Ramos (cell line): ENCODE measurements around the gene CHRNA5.
"Not testable (repeated sequence)": the region's sequence is repeated elsewhere in the genome, so short reads cannot be mapped to it uniquely, and the experiment has no call there.

Experiments
- in situ Hi-C: fragments of 300-500 bp; cut with MboI; formaldehyde crosslinking; loops from one replicate; pipeline ENCODE4 v1.14.3; 2022; ENCODE audit warnings: low sequenced_read_pairs; ENCODE audit not compliant: unreplicated experiment

CHRNA5 gene

GRCh38 chr15:78564743-78565096 is 600 bp upstream of the CHRNA5 start:
- in situ Hi-C loops, result no loop called here

- in situ Hi-C loops, result no loop called here
These were observed 843 bp downstream of the CHRNA5 start for GRCh38 chr15:78565951-78566774.

DNA sequence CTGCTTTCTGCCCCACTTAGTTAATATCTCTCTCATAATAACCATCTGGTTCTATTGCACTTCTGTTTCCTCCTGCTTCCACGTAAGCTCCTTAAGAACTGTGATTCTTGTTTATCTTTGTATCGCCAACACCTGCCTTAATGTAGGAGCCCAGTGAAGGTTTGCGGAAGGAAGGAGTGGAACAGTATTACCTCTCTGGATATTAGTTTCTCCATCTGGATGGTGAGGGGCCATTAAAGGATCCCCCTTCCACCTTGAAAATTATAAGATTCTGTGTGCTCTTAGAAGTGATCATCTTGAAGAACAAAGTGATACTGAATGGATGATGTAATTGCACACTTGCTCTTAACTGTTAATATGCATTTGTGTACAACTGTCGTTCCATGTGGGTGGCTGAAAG is 2.2 kb downstream of the CHRNA5 start:
- in situ Hi-C loops, result no loop called here

GRCh38 chr15:78570710-78571109 is 5.4 kb downstream of the CHRNA5 start:
- in situ Hi-C loops, result no loop called here

DNA sequence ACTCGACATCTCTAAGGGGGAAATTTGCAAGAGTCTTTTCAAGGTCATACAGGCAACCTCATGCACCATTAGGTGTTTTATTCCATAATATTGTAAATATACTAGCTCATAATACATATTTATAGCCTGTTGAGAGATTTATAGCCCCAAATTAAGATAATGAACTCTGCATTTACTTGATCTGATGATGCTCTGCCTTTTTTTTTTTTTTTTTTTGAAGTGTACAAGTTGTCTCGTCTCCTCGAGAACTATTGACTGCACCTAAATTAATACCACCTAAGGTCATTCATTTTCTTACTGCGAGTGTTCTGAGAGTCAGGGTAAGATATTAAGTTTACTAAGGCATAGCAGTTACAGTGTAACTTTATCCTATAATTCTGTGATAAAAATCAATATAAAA is 6.1 kb downstream of the CHRNA5 start:
- in situ Hi-C loops, result no loop called here

DNA sequence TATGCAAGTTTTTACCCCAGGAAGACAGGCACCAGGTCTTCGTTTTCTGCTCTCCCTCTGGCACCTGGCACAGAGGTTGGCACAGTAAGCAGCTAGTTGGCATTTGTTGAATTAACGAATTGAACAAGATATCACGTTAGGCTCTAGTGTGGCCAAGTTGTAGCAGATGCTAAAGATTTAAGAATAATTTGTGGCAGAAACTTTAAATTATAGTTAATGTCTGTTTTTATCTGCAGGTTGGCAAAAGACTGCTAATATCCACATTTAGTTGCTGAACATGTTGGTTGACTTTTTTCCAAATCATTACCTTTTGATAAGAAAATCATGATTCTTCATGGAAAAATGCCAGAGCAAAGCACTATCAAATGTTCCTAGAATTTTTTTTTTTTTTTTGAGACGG is 8.1 kb downstream of the CHRNA5 start:
- in situ Hi-C loops, result no loop called here

DNA sequence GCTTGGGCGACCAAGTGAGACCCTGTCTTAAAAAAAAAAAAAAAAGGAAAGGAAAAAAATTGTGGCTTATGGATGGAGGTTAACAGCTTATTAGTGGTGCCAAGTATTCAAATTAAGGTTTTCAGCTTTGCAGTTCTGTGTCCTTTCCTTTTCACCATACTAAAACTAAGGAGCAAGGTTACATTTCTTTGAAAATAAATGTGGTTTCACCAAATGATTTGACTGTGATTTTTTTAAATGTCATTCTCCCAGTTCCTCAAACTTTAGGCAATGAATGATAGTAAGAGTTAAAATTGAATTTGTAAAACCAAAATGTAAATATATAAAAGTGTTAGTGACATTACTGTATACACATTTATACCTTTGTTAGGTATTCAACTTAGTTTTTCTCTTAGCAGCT is 9.6 kb downstream of the CHRNA5 start:
- in situ Hi-C loops, result no loop called here

DNA sequence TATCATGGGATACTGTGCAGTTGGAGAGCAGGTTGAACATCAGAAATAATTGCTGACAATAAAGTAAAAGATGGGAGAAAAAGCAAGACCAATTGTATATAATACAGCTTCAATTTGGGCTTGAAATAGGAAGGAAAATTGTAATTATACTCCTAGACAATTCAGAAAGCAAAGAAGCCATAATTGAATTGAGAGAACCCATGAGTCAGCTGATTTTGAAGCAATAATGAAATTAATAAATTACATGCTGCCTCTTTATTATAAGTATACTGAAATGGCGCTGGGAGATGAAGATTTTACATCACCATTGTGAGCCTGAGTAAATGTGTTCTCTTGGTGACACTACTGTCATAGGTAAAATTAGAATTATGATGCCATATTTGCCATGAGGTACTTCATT is 32.3 kb downstream of the CHRNA5 start:
- in situ Hi-C loops, result no loop called here

- in situ Hi-C loops, result no loop called here
These were observed 33.0 kb downstream of the CHRNA5 start for GRCh38 chr15:78598348-78598747.

GRCh38 chr15:78599189-78599588 is 33.9 kb downstream of the CHRNA5 start:
- in situ Hi-C loops, result no loop called here

- in situ Hi-C loops, result no loop called here
These were observed 38.1 kb downstream of the CHRNA5 start for GRCh38 chr15:78603467-78603866.

GRCh38 chr15:78604420-78604819 is 39.1 kb downstream of the CHRNA5 start:
- in situ Hi-C loops, result no loop called here

DNA sequence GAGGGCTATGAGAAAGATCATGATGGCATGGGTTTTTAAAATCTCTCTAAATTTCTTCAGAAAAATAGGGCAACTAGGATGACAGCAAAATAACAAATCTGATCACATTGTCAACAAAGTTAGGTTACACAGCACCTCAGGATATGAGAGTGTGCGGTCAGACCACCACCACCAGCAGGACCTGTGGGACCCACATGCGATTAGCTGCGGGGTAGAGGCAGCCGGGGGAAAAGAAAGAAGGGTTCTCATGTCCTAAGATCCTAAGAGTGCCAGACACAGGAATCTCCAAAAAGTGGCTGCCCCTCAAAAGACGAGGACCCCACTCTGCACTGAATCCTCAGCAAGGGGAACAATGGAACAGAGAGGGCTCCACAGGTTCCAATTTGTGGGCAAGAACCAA is 39.9 kb downstream of the CHRNA5 start:
- in situ Hi-C loops, result no loop called here

DNA sequence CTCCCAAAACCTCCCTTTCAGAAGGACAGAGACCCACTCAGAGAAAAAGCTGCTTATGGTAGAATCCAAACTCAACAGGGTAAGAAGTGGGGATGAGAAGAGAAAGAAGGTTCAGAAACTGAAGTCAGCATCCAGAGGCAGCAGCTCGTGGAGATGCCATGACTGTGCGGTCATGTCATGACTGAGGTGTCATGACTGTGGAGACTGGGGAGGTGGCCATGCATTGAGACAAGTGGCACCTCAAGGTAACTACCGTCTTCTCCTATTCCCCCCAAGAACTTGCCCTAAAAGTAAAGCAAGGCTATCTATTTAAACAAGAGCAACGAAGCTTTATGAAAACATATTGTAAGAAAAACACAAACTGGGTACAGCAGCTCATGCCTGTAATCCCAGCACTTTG is 40.4 kb downstream of the CHRNA5 start:
- in situ Hi-C loops, result no loop called here

DNA sequence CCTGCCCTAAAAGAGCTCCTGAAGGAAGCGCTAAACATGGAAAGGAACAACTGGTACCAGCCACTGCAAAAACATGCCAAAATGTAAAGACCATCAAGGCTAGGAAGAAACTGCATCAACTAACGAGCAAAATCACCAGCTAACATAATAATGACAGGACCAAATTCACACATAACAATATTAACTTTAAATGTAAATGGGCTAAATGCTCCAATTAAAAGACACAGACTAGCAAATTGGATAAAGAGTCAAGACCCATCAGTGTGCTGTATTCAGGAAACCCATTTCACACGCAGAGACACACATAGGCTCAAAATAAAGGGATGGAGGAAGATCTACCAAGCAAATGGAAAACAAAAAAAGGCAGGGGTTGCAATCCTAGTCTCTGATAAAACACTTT is 44.2 kb downstream of the CHRNA5 start:
- in situ Hi-C loops, result not testable (repeated sequence)

GRCh38 chr15:78614021-78614420 is 48.7 kb downstream of the CHRNA5 start:
- in situ Hi-C loops, result no loop called here

DNA sequence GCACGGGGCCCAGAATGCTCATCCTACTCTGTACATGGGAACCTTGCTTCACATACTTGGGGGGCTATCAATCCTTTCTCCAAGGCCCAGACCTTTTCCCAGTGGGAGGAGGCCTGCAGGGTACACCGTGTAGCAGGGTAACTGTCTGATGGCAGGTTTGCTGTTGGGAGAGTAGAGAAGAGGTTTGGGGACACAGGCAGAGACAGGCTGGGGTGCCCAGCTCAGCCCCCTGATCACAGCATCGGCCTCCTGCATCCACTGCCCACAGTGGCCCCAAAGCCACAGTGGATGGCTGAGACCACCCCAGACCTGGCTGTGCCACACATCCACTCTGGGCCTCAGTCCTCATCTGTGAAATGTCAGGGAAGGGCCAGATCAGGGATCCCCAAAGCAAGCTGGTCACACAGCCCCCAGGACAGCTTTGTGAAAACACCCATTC is 49.9 kb downstream of the CHRNA5 start:
- in situ Hi-C loops, result loop anchor here (5.0 kb wide), 1 partner anchor 92 kb away; no protein-coding TSS in a partner anchor

GRCh38 chr15:78616506-78616905 is 51.2 kb downstream of the CHRNA5 start:
- in situ Hi-C loops, result loop anchor here (5.0 kb wide), 1 partner anchor 91 kb away; no protein-coding TSS in a partner anchor

GRCh38 chr15:78617076-78617475 is 51.8 kb downstream of the CHRNA5 start:
- in situ Hi-C loops, result loop anchor here (5.0 kb wide), 1 partner anchor 90 kb away; no protein-coding TSS in a partner anchor

- in situ Hi-C loops, result loop anchor here (5.0 kb wide), 1 partner anchor 90 kb away; no protein-coding TSS in a partner anchor
These were observed 52.2 kb downstream of the CHRNA5 start for GRCh38 chr15:78617516-78617915.

DNA sequence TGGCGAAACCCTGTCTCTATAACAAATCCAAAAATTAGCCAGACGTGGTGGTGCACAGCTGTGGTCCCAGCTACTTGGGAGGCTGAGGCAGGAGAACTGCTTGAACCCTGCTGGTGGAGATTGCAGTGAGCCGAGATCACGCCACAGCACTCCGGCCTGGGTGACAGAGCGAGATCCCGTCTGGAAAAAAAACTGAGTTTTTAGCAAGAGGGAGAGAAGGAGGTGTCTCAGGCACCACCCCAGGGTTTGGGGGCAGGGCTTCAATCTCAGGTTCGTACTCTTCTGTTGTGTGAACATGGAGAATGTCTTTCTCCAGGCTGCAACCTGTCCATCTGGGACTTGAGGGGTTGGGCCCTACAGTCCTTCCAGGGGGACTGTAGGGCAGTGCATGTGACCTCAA is 52.7 kb downstream of the CHRNA5 start:
- in situ Hi-C loops, result loop anchor here (5.0 kb wide), 1 partner anchor 89 kb away; no protein-coding TSS in a partner anchor

DNA sequence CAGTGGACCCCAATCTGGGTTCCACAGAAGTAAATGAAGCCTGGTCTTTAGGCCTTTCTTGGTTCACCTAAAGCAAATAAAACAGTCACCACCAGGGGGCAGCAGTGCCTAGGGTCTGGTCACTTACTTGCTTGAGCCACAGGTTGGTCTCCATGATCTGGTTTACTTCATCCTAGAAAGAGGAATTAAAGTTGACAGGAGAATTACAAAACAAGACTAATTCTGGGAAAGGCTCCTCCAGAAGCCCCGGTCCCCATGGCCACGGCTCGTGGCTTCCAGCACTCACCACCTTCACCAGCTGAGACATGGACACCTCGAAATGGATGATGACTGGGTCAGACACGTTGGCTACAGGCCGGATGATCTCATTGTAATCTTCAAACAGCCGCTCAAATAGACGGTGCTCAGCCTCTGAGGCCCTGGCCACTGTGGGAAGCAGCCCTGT is 53.2 kb downstream of the CHRNA5 start:
- in situ Hi-C loops, result loop anchor here (5.0 kb wide), 1 partner anchor 89 kb away; no protein-coding TSS in a partner anchor
